GM18519 (cell line): ENCODE results near the gene GIN1.

Source experiments
- ATAC-seq: cut with Tn5 transposase; IDR thresholded peaks from one replicate; pipeline ENCODE4 v1.9.1; 2021; ENCODE audit warnings: mild to moderate bottlenecking, moderate library complexity; ENCODE audit not compliant: unreplicated experiment, low FRiP score

Gene GIN1

DNA sequence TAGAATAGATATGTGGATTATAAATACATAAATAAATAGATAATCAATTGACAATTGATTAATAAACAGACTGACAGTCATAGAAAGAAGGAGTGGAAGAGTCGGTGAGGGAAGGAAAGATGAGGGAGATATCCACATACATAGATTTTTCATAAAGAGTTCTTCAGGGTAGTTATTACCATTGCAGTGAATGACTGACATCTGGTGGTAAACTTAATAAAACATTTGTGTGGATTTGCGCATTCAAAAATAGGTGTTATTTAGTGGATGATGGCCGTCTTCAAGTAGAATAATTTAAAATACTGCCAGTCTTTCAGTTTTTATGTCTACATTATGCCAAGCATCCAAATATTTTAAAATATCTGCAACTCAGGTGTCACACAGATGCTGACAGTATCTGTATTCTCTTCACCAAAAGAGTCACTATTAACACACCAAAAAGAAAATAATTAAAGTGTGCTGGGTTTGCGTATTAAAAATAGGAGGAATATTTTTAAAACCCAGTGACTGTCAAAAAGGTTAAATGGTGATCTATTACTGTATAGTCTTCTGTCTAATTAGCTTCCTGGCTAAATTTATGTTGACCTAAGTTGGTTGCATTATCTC, 78.8 kb downstream of the GIN1 start:
- no peak for ATAC-seq

DNA sequence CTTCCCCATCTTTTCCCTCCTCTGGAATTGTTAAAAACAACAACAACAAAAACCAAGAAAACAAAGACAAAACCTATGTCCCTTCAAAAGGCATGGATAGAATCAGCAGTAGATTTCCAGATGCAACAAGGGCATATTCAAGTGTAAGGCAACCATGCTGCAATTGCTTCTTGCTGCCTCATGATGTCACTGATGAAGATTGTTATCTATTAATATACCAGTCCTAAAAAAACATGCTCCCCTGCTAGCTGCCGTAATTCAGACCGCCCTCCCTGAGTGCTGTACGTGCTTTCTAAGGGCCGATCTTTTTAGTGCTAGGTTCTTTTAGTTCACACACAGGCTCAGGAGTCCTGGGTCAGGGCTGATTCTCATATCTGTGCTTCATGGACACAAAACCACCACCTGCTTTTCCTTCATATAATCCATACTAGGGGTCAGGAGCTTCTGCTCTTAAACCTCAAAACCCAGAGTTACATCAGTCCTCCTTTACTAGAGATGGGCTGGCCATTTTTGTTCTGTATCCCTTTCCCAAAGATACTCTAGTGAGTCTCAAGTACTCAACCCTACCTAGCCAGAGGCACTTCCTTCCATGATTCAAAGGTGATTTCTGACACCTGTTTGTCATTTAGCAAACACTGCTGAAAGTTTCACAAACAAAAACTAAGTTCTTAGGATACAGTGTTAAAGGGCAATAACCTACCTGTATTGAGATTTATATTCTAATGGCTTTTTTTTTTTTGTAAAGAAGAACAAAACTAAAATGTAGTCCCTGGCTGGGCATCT, 82.1 kb downstream of the GIN1 start:
- ATAC-seq = no peak

DNA sequence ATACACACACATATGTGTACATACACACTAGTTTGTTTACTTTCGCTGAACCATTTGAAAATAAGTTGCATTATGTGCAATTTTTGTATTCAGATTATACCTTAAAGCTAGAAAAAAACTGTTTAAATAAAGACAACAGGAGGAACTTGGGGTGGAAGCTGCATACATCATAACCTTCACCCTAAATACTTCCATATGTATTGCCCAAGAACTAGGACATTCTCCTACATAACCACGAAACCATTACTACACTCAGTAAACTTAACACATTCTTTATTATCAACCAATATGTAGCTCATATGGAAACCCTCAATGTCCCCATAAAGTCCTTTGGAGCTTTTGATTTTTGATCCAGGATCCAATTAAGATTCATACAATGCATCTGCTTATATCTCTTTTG, 83.3 kb downstream of the GIN1 start:
- ATAC-seq = no peak
